Osteocyte (in vitro differentiated cells): ENCODE data around the gene RASAL1. TPM values are rescaled to one million over a fixed set of nuclear protein-coding genes. Genes with fewer than 3 reads are reported as not detected.

Experiments used
- DNase-seq: peaks from one replicate; pipeline ENCODE4 v3.0.0; 2021; ENCODE audit warnings: mixed read lengths; ENCODE audit not compliant: unreplicated experiment; ENCODE audit errors: extremely low spot score
- H3K27ac Mint-ChIP-seq: one replicate; pipeline ENCODE4 v1.8.0; 2021; ENCODE audit warnings: mild to moderate bottlenecking, mixed read lengths; ENCODE audit not compliant: unreplicated experiment
- H3K27me3 Mint-ChIP-seq: one replicate; pipeline ENCODE4 v1.8.0; 2021; ENCODE audit warnings: mixed read lengths; ENCODE audit not compliant: unreplicated experiment
- H3K36me3 Mint-ChIP-seq: one replicate; pipeline ENCODE4 v1.8.0; 2021; ENCODE audit warnings: mixed read lengths; ENCODE audit not compliant: unreplicated experiment
- H3K4me1 Mint-ChIP-seq: one replicate; pipeline ENCODE4 v1.8.0; 2021; ENCODE audit warnings: mixed read lengths; ENCODE audit not compliant: unreplicated experiment
- H3K4me3 Mint-ChIP-seq: one replicate; pipeline ENCODE4 v1.8.0; 2021; ENCODE audit warnings: mild to moderate bottlenecking, moderate library complexity, mixed read lengths; ENCODE audit not compliant: unreplicated experiment
- H3K9me3 Mint-ChIP-seq: one replicate; pipeline ENCODE4 v1.8.0; 2021; ENCODE audit warnings: mixed read lengths; ENCODE audit not compliant: unreplicated experiment
- total RNA-seq: library from RNA; stranded (reverse); gene quantifications from 2 replicates; pipeline ENCODE4 v1.2.1, GENCODE V29; 2021
- TF ChIP-seq, protein P1 (sequence below): fragments of 200-600 bp; sonication (generic); IDR thresholded peaks from 2 replicates; pipeline ENCODE4 v1.5.0; 2021; ENCODE audit warnings: antibody characterized with exemption, mild to moderate bottlenecking, moderate library complexity

Gene RASAL1
- total RNA-seq, 1 donor from 2014 or later: not detected

DNA sequence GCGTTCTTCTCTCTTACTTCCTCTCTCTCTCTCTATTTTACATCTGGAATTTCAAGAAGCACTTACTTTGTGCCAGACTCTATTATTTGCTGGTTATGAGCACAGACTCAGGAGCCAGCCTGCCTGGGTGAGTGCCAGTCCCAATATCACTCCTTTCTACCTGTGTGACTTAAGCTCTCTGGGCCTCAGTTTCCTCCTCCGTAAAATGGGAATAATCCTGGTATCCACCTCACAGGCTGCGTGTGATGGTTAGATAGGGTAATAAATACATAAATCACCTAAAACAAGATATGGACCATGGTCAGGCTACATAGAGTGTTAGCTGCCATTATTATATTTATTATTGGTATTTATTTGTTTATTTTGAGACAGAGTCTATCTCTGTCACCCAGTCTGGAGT is 24.3 kb downstream of the RASAL1 start:
- DNase-seq: no peak
- peaks cover 48% of the 10 kb centered on the region for H3K27me3 Mint-ChIP-seq
- TF ChIP-seq, protein P1, sequence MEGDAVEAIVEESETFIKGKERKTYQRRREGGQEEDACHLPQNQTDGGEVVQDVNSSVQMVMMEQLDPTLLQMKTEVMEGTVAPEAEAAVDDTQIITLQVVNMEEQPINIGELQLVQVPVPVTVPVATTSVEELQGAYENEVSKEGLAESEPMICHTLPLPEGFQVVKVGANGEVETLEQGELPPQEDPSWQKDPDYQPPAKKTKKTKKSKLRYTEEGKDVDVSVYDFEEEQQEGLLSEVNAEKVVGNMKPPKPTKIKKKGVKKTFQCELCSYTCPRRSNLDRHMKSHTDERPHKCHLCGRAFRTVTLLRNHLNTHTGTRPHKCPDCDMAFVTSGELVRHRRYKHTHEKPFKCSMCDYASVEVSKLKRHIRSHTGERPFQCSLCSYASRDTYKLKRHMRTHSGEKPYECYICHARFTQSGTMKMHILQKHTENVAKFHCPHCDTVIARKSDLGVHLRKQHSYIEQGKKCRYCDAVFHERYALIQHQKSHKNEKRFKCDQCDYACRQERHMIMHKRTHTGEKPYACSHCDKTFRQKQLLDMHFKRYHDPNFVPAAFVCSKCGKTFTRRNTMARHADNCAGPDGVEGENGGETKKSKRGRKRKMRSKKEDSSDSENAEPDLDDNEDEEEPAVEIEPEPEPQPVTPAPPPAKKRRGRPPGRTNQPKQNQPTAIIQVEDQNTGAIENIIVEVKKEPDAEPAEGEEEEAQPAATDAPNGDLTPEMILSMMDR: no peak
- no peaks in the 10 kb centered on the region for H3K9me3 Mint-ChIP-seq
- H3K4me3 Mint-ChIP-seq: no peak overlapping the region
- H3K36me3 Mint-ChIP-seq: no peaks in the 10 kb centered on the region
- H3K4me1 Mint-ChIP-seq: no peaks in the 10 kb centered on the region
- H3K27ac Mint-ChIP-seq: no peak overlapping the region

DNA sequence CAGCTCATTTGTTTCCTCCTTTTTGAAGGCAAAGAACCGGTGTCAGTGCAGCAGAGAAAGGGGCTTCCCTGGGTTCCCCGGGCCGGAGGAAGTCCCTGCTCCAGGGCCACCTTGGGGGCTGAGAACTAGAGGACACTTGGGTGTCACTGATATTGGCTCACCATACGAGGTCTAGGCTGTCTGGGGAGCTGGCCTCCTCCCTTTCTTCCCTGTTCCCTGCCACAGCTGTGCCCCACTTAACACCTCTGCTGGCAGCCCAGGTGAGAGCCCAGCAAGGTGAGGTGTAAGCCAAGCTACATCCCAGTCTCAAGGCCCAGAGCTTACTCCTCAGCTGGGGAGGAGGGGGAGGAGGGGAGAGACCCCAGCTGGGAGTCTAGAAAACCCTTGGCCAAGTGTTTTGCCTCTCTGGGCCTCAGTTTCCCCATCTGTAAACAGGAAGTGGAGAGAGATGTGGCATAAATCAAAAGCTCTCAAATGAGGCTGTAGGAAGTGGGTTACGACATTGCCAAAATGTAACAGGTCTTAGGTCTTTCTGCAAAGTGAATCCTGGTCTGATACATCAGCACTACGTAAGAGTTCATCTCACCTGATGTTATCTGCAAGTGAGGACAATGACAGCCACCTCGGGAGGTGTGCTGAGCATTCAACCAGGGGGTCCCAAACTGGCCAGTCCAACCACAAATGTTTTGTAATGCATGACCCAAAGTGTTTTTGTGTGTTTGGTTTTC is 25.5 kb downstream of the RASAL1 start:
- Mint-ChIP-seq H3K27me3 (peaks cover 57% of the 10 kb centered on the region), H3K4me3 (no peak overlapping the region), H3K27ac (no peak overlapping the region), H3K36me3 (no peaks in the 10 kb centered on the region), H3K9me3 (no peaks in the 10 kb centered on the region), H3K4me1 (no peaks in the 10 kb centered on the region)
- TF ChIP-seq, protein P1: no peak
- DNase-seq: no peak

DNA sequence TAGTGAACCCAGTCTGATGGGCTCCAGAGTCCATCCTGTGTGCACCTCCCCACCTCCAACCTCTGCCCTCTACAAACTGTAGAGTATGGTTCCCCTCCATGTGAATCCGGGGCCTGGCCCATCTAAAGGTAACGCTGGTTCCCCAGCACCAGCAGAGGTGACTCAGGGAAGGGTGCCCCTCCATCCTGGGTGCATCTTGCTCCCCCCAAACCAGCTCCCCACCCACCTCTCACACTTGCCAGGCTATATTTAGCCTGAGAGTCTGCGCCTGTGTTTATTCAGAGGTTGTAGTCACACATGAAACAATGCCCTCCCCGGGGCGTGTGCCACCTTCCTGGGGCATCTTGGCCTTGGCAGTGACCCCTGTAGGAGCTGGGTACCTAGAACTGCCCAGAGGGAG is 26.2 kb downstream of the RASAL1 start:
- no peak for DNase-seq
- H3K27me3 Mint-ChIP-seq: peaks cover 63% of the 10 kb centered on the region
- H3K4me3 Mint-ChIP-seq: no peak overlapping the region

DNA sequence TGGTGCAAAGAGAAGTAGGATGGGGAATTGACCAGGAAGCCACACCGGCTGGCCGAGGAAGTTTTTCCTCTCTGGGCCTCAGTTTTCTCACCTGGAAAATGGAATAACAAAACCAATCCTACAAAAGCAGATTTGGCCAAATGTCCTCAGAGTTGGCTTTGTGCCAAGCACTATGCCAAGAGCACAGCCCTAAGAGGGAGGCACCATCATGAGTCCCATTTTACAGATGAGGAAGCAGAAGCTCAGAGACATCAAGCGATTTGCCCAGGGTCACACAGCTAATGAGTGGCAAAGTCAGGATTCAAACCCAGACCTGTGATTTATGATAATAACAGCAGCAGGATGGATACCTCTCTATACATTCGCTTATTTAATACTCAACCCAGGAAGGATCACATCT is 27.3 kb downstream of the RASAL1 start:
- Mint-ChIP-seq H3K4me3 (no peak overlapping the region), H3K9me3 (no peaks in the 10 kb centered on the region), H3K4me1 (no peaks in the 10 kb centered on the region), H3K36me3 (no peaks in the 10 kb centered on the region), H3K27ac (no peak overlapping the region), H3K27me3 (peaks cover 65% of the 10 kb centered on the region)
- no peak for DNase-seq
- TF ChIP-seq, protein P1: no peak

More for the DNA sequence above, 26.2 kb downstream of the RASAL1 start:
- no peaks in the 10 kb centered on the region for H3K4me1 Mint-ChIP-seq
- H3K9me3 Mint-ChIP-seq: no peaks in the 10 kb centered on the region
- TF ChIP-seq, protein P1: no peak
- H3K27ac Mint-ChIP-seq: no peak overlapping the region
- H3K36me3 Mint-ChIP-seq: no peaks in the 10 kb centered on the region

DNA sequence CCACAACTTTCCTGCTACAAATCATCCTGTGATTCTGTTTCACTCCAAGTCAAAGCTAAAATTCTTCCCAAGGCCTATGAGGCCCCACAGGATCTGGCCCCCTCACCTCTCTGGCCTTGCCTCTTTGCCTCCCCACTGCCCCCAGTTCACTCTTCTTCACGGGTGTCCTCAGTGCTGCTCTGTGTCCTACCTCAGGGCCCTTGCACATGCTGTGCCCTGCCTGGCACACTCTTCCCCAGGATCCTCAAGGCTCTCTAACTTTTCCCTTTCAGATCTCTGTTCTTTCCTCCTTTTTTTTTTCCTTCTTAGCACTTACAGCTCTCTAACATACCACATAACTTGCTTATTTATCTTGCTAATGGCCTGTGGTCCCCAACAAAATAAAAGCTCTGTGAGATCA is 29.2 kb downstream of the RASAL1 start:
- TF ChIP-seq, protein P1: no peak
- no peak overlapping the region for H3K4me3 Mint-ChIP-seq
- no peaks in the 10 kb centered on the region for H3K9me3 Mint-ChIP-seq
- H3K27ac Mint-ChIP-seq: no peak overlapping the region
- peaks cover 62% of the 10 kb centered on the region for H3K27me3 Mint-ChIP-seq
- DNase-seq: no peak
- no peaks in the 10 kb centered on the region for H3K4me1 Mint-ChIP-seq
- H3K36me3 Mint-ChIP-seq: no peaks in the 10 kb centered on the region
